Stimulated activated CD4-positive, alpha-beta T cell treated with anti-CD3 and anti-CD28 coated beads, TNF-alpha, amount 100 ng/mL, for 48 hours (primary cell): ENCODE data around the gene ITCH.

Experiments used
- DNase-seq, 3 donors: peaks; one replicate each; pipeline ENCODE4 v3.0.0-alpha.2; 2020; ENCODE audit warnings: low read depth in 3 of 3

Gene ITCH

DNA sequence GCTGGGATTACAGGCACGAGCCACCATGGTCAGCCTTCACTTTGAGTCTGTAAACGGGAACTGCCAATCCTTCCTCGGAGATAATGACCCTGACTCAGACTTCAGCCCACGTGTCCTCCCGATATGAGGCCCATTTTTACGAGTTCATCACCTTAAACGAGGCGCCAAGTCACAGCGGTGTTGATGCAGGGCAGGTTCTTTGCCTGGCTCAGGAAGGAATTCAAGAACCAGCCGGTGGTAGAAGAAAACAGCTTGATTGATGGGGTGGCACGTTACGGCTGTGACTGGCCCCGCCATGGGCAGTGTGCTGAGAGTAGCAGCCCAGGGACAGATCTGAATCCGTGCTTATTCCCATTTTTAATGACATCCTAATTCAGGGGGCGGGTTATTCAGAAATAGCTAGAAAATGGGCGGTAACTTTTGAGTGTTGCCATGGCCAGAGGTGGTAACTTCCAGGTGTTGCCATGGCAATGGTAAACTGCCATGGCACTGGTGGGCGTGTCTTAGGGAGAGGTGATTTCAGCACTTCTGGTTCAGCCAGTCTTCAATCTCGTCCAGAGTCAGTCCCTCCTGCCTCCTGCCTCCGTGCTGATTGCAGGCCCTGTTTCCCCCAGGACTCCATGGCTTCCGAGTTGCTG is 186.3 kb downstream of the ITCH start:
- DNase-seq, result no peak

GRCh38 chr20:34549929-34550305 is 186.8 kb downstream of the ITCH start:
- DNase-seq, result no peak

GRCh38 chr20:34552569-34552968 is 189.5 kb downstream of the ITCH start:
- DNase-seq, result no peak

- no peak for DNase-seq
Measured at GRCh38 chr20:34553366-34553867, 190.3 kb downstream of the ITCH start.

DNA sequence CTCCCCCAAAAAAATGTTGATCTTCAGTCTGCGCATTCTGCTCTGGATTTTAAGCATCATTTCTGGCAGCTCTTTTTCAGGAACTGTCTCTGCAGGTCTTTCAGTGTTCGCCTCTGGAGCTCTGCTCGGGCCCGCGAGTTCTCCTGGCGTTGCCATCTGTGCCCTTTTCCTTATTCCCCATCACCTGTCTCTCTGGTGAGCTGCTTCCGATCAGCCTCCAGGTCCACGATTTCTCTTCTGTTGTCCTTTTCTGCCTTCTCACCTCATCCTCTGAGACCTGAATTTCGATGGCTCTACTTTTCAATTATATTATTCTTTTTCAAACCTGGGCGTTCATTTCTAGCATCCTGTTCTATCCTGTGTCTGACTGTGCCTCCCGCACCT is 194.9 kb downstream of the ITCH start:
- no peak for DNase-seq

DNA sequence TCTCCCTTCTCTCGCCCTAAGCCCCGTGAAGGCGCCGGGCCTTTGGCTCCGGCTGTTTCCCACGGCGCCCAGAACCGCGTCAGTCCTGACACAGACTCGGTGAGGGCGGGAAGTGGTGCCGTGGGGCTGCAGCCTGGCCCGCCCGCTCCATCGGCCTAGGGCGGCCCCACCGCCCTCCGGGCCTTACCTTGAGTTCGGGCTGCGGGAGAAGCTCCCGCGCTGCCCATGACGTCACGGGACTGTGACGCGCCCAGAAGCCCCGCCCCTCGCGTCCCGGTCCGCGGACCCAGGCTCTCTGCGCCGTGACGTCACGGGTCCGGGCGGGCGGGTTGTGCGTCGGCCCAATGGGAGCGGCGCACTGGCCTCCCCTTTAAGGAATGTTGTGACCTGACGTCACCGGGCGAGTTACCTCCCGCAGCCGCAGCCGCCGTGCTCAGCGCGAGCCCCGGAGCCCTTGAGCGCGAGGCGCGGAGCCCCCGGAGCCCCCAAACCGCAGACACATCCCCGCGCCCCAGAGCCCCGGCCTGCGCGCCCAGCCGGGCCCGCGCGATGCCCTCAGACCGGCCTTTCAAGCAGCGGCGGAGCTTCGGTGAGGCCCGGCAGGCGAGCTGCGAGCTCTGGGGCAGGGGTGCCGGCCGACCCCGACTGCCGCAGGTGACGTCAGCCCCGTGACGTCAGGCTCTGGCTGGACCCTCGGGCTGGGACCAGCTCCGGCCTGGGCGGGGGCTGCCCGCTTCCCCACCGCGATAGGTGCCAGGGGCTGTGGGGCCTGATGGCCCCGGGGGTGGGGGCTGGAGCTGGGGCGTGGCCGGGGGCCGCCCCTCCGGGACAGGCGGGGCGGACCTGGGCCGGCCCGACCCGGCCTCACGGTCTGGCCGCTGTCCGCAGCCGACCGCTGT is 195.5 kb downstream of the ITCH start, which contains the start of gene MAP1LC3A:
Gene MAP1LC3A (plus strand): TSS at position 399 of the 899 bp plus-strand sequence. CDS start 151 bp downstream, at position 550.
- peak; percentile 84 to 90 (median 88) for DNase-seq

GRCh38 chr20:34559311-34560140 is 196.5 kb downstream of the ITCH start:
- no peak for DNase-seq

GRCh38 chr20:34560141-34560523 is 197.1 kb downstream of the ITCH start:
- no peak for DNase-seq

- no peak for DNase-seq
Measured at GRCh38 chr20:34560614-34561013, 197.5 kb downstream of the ITCH start.
